HepG2 (cell line): ENCODE data around the gene GATA5.

Experiments used
- ATAD3A ChIP-seq: sonication (generic); formaldehyde crosslinking; IDR thresholded peaks from 2 replicates; pipeline ENCODE4 v1.4.0; 2020; ENCODE audit warnings: missing genetic modification reagents
- CTCF ChIP-seq: sonication (generic); formaldehyde crosslinking; IDR thresholded peaks from 2 replicates; pipeline ENCODE4 v1.5.0; 2020; ENCODE audit warnings: mild to moderate bottlenecking, missing genetic modification reagents, moderate library complexity
- FOSL1 ChIP-seq: sonication (generic); formaldehyde crosslinking; IDR thresholded peaks from 2 replicates; pipeline ENCODE4 v1.9.0; 2021; ENCODE audit warnings: missing genetic modification reagents, borderline replicate concordance
- GABPA ChIP-seq, 2 experiments: IDR thresholded peaks; 2 replicates each; pipeline ENCODE4 v1.6.1; 2011 to 2016; ENCODE audit warnings: low read depth in 2 of 2, low read length in 1 of 2, missing biosample characterization in 1 of 2, missing genetic modification characterization in 1 of 2
- HOMEZ ChIP-seq: IDR thresholded peaks from 2 replicates; pipeline ENCODE4 v1.6.1; 2016; ENCODE audit warnings: low read depth
- MYNN ChIP-seq: sonication (generic); formaldehyde crosslinking; IDR thresholded peaks from 2 replicates; pipeline ENCODE4 v1.4.0; 2020; ENCODE audit warnings: mild to moderate bottlenecking, low read depth, missing genetic modification reagents
- MZF1 ChIP-seq: sonication (generic); formaldehyde crosslinking; IDR thresholded peaks from 2 replicates; pipeline ENCODE4 v1.8.1; 2023; ENCODE audit warnings: mild to moderate bottlenecking, missing genetic modification reagents, borderline replicate concordance
- POLR2AphosphoS5 ChIP-seq: IDR thresholded peaks from 2 replicates; pipeline ENCODE4 v1.6.1; 2012; ENCODE audit warnings: low read depth, low read length
- RNF219 ChIP-seq: sonication (generic); formaldehyde crosslinking; IDR thresholded peaks from 2 replicates; pipeline ENCODE4 v1.5.0; 2020; ENCODE audit warnings: mild to moderate bottlenecking, missing genetic modification reagents
- STAG1 ChIP-seq: sonication (generic); formaldehyde crosslinking; IDR thresholded peaks from 2 replicates; pipeline ENCODE4 v1.4.0; 2020; ENCODE audit warnings: missing genetic modification reagents
- TAF1 ChIP-seq: sonication (generic); formaldehyde crosslinking; IDR thresholded peaks from 2 replicates; pipeline ENCODE4 v1.4.0; 2020; ENCODE audit warnings: missing genetic modification reagents
- ZNF12 ChIP-seq: sonication (generic); formaldehyde crosslinking; IDR thresholded peaks from 2 replicates; pipeline ENCODE4 v1.5.0; 2020; ENCODE audit warnings: missing genetic modification reagents

GRCh38 chr20:62430311-62430853 lies 45.4 kb downstream of the GATA5 start:
- TF ChIP-seq FOSL1 (no peak), TAF1 (CRISPR knock-in tag) (no peak), HOMEZ (CRISPR knock-in tag) (no peak), ZNF12 (no peak), MYNN (CRISPR knock-in tag) (no peak), ATAD3A (CRISPR knock-in tag) (no peak), STAG1 (CRISPR knock-in tag) (no peak), MZF1 (CRISPR knock-in tag) (no peak), GABPA (IDR thresholded peaks at IDR 0.05; ENCODE audit: low read depth, low read length) (no peak), GABPA (CRISPR knock-in tag; IDR thresholded peaks at IDR 0.05; ENCODE audit: low read depth) (no peak), POLR2AphosphoS5 (no peak), CTCF (no peak), RNF219 (CRISPR knock-in tag) (no peak)
